ENCODE results near the gene RPN1. TPM values are rescaled to one million over a fixed set of nuclear protein-coding genes. Genes with fewer than 3 reads are reported as not detected.
A peak's percentile ranks its signal among the peaks of the same experiment; 100 is the strongest.

Gene RPN1
- total and polyA plus RNA-seq, 3 donors from 2014 or later, result 200 to 266 (median 259) TPM

DNA sequence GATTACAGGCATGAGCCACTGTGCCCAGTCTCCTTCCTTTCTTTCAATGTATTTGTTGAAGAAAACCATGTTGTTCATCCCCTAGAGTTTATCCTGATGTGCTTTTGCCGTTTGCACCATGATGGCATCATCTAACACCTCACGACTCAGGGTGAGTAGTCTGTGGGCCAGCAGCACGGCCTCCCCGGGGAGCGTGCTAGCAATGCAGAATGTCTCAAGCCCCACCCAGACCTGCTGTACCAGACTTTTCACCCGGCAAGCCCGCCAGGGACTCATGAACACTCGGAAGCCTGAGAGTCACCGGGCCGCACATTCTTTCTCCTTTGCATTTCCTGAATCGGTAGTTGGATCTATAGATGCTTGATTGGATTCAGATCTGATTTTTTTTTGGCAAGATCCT, 64.6 kb downstream of the RPN1 start:
- no peak overlapping the region for H3K27ac ChIP-seq
- no peak for DNase-seq
- WGBS, 2 donors, result 87 to 96% methylated on average over 11 of the region's 11 CpGs
- no peaks in the 10 kb centered on the region for H3K9me3 ChIP-seq
- H3K27me3 ChIP-seq, result no peaks in the 10 kb centered on the region
- no peak overlapping the region for H3K4me3 ChIP-seq
- intact Hi-C loops (cut with DNase I; ENCODE audit: low total_unique reads), result no loop called here
- no peaks in the 10 kb centered on the region for H3K36me3 ChIP-seq (ENCODE audit: low read depth, missing control alignments)
- TF ChIP-seq POLR2A (IDR thresholded peaks at IDR 0.05), result no peak
- TF ChIP-seq, protein P1, sequence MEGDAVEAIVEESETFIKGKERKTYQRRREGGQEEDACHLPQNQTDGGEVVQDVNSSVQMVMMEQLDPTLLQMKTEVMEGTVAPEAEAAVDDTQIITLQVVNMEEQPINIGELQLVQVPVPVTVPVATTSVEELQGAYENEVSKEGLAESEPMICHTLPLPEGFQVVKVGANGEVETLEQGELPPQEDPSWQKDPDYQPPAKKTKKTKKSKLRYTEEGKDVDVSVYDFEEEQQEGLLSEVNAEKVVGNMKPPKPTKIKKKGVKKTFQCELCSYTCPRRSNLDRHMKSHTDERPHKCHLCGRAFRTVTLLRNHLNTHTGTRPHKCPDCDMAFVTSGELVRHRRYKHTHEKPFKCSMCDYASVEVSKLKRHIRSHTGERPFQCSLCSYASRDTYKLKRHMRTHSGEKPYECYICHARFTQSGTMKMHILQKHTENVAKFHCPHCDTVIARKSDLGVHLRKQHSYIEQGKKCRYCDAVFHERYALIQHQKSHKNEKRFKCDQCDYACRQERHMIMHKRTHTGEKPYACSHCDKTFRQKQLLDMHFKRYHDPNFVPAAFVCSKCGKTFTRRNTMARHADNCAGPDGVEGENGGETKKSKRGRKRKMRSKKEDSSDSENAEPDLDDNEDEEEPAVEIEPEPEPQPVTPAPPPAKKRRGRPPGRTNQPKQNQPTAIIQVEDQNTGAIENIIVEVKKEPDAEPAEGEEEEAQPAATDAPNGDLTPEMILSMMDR (IDR thresholded peaks at IDR 0.05), result no peak
- no peaks in the 10 kb centered on the region for H3K4me1 ChIP-seq

DNA sequence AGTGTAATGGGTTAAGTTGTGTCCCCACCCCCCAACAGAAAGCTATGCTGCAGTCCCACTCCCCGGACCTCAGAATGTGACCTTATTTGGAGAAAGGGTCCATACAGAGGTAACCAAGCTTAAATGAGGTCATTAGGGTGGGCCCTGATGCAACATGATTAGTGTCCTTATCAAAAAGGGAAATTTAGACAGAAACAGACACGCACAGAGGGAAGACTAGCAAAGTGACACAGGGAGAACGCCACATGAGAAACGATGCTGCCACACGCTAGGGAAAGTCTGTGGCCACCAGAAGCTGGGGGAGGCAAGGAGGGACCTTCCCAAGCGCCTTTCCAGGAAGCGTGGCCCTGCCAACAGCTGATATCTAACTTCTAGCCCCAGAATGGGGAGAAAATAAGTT, 65.4 kb downstream of the RPN1 start:
- H3K4me3 ChIP-seq, result no peak overlapping the region
- no peak for TF ChIP-seq POLR2A (IDR thresholded peaks at IDR 0.05)
- TF ChIP-seq, protein P1 (IDR thresholded peaks at IDR 0.05), result no peak
- H3K27ac ChIP-seq, result no peak overlapping the region
- 71 to 81% methylated on average over 7 of the region's 7 CpGs for WGBS, 2 donors
- H3K4me1 ChIP-seq, result no peaks in the 10 kb centered on the region
- intact Hi-C loops (cut with DNase I; ENCODE audit: low total_unique reads), result no loop called here
- no peak for DNase-seq
- H3K9me3 ChIP-seq, result no peaks in the 10 kb centered on the region
- H3K36me3 ChIP-seq (ENCODE audit: low read depth, missing control alignments), result no peaks in the 10 kb centered on the region
- no peaks in the 10 kb centered on the region for H3K27me3 ChIP-seq

DNA sequence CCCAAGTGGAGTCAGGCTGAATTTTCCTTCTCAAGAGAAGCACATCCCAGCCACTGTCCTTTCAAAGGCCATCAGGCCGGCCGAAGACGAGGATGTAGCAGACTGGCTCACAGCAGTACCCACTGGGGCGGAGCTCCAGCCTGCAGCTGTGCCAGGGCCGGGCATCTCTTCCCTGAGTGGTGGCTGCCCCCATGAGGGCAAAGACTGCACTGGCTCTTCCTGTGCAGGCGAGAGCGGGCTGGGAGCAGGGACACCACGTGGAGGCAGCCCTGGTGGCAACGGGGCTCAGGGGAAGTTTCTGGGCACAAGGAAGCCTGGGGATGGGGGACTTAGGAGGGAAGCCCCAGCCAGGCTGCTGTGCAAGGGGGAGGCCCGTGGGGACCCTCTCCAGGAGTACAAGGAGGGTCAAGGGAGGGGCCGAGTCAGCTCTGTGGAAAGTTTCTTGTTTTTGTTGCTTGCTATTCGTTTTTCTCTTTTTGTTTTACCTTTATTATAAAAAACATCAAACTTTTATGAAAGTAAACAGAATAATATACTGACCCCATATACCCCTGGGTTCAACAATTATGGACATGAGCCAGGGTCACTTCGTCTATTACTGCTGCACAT, 66.1 kb downstream of the RPN1 start:
- WGBS, 2 donors, result 36 to 40% methylated on average over 8 to 13 of the region's 13 CpGs
- intact Hi-C loops (cut with DNase I; ENCODE audit: low total_unique reads), result no loop called here
- TF ChIP-seq, protein P1 (IDR thresholded peaks at IDR 0.05), result peak in 2 of 3 experiments; percentile 39 to 49
- TF ChIP-seq POLR2A (IDR thresholded peaks at IDR 0.05), result no peak
- Histone ChIP-seq H3K27me3 (no peaks in the 10 kb centered on the region), H3K9me3 (no peaks in the 10 kb centered on the region), H3K4me3 (no peak overlapping the region), H3K4me1 (no peaks in the 10 kb centered on the region), H3K36me3 (ENCODE audit: low read depth, missing control alignments) (no peaks in the 10 kb centered on the region), H3K27ac (no peak overlapping the region)
- DNase-seq, result peak; percentile 83

DNA sequence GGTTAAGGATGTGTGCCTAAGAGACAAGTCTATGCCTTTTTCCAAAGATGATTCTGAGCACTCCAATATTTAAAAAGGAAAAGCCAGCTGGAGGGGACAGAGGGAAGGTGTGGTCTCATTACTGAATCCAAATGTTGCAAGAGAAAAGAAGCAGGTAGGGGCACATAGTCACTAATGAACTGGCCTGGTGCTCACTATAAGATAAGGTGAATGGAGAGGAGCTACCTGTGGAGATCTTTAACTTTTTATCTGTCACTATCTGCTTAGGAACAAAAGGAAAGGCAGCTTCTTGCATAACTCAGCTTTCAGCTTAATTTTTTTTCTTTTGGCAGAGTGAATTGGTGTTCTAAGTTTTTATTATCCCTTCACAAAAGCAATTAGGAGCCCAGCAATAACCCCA, 69.1 kb downstream of the RPN1 start:
- TF ChIP-seq, protein P1 (IDR thresholded peaks at IDR 0.05), result no peak
- no peak for TF ChIP-seq POLR2A (IDR thresholded peaks at IDR 0.05)
- Histone ChIP-seq H3K9me3 (no peaks in the 10 kb centered on the region), H3K4me1 (no peaks in the 10 kb centered on the region), H3K27ac (no peak overlapping the region), H3K27me3 (no peaks in the 10 kb centered on the region), H3K4me3 (no peak overlapping the region), H3K36me3 (ENCODE audit: low read depth, missing control alignments) (no peaks in the 10 kb centered on the region)
- DNase-seq, result no peak
- intact Hi-C loops (cut with DNase I; ENCODE audit: low total_unique reads), result no loop called here

DNA sequence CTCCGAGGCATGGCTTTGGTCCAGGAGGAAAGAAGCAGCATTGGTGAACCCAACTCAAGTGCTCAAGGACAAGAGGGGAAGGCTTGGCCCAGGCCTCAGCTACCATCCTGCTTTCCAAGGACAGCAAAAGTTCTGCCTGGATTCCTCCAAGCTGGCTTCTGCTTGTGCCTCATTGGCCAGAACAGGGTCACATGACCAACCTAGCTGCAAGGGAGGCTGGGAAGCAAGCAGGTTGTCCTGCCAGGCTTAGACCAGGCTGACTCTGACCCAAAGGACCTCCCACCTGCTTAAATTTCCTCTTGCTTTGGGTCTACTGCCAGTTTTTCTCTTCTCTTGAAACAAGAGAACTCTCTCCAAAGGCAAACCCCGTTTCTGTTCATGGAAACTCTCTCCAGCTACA, 70.7 kb downstream of the RPN1 start:
- no peaks in the 10 kb centered on the region for H3K9me3 ChIP-seq
- H3K4me3 ChIP-seq, result no peak overlapping the region
- intact Hi-C loops (cut with DNase I; ENCODE audit: low total_unique reads), result no loop called here
- 79 to 80% methylated on average over 2 of the region's 2 CpGs for WGBS, 2 donors
- no peak for DNase-seq
- no peaks in the 10 kb centered on the region for H3K36me3 ChIP-seq (ENCODE audit: low read depth, missing control alignments)
- no peak for TF ChIP-seq POLR2A (IDR thresholded peaks at IDR 0.05)
- TF ChIP-seq, protein P1 (IDR thresholded peaks at IDR 0.05), result no peak
- no peaks in the 10 kb centered on the region for H3K27me3 ChIP-seq
- H3K4me1 ChIP-seq, result no peaks in the 10 kb centered on the region
- no peak overlapping the region for H3K27ac ChIP-seq

Data from testis (tissue), 3 donors.